GM21717 (cell line): ENCODE data around the gene HTT.

ENCODE experiments used
- ATAC-seq: cut with Tn5 transposase; IDR thresholded peaks from one replicate; pipeline ENCODE4 v1.9.1; 2021; ENCODE audit warnings: mild to moderate bottlenecking, moderate library complexity; ENCODE audit not compliant: unreplicated experiment

The HTT gene

DNA sequence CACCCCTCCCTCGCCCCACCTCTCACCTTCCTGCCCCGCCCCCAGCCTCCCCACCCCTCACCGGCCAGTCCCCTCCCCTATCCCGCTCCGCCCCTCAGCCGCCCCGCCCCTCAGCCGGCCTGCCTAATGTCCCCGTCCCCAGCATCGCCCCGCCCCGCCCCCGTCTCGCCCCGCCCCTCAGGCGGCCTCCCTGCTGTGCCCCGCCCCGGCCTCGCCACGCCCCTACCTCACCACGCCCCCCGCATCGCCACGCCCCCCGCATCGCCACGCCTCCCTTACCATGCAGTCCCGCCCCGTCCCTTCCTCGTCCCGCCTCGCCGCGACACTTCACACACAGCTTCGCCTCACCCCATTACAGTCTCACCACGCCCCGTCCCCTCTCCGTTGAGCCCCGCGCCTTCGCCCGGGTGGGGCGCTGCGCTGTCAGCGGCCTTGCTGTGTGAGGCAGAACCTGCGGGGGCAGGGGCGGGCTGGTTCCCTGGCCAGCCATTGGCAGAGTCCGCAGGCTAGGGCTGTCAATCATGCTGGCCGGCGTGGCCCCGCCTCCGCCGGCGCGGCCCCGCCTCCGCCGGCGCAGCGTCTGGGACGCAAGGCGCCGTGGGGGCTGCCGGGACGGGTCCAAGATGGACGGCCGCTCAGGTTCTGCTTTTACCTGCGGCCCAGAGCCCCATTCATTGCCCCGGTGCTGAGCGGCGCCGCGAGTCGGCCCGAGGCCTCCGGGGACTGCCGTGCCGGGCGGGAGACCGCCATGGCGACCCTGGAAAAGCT lies at the start of gene HTT, which contains the start of gene HTT-AS:
Gene HTT (plus strand): TSS at position 604 of the 768 bp plus-strand sequence. CDS start 145 bp downstream, at position 749.
Gene HTT-AS (minus strand): TSS at position 461 of the 768 bp plus-strand sequence.
- ATAC-seq = peak; percentile 75

DNA sequence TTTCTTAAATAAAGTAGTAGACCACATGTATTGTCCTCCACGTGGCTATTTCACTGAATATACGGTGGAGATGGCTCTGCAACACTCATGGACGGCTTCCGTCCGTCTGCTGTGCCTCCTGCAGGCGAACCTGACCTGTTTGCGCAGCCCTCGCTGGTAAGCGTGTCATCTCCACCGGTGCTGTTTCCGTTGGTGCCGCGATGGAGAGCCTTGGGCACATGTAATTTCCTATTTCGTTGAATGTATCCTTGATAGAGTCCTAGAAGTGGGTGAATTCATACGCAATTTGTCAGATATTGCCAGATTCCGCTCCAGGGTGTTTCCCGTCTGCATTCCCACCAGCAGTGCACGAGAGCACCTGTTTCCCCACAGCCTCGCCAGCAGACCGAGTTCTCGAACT lies 48.6 kb upstream of the HTT start:
- ATAC-seq = no peak

DNA sequence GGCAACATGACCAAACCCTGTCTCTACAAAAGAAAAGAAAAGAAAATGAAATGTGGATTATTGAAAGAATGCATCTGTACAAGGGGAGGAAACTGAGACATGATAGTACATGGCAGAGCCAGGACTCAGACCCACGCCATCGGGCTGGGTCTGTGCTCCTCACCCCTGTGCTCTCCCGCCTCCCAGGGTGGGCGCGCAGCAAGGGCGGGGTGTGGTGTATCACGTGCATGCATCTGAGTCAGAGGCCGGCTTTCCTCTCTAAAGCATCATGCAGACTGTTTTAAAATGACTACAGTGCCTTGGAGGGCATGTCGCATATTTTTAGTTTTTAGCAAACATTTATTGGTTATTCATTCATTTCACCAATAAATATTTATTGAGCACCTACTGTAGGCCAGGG lies 47.9 kb upstream of the HTT start:
- no peak for ATAC-seq

DNA sequence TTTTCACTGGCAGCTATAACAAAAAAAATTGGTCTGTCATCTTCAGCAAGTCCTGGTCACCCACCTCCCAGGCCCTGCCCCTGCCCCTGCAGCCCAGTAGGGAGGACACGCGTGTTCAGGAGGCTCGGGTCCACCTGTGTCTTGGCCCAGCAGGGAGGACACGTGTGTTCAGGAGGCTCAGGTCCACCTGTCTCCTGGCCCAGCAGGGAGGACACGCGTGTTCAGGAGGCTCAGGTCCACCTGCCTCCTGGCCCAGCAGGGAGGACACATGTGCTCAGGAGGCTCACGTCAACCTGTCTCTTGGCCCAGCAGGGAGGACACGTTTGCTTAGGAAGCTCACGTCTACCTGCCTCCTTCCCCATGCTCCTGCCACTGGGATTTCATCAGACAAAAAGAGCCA lies 45.0 kb upstream of the HTT start:
- ATAC-seq = no peak

DNA sequence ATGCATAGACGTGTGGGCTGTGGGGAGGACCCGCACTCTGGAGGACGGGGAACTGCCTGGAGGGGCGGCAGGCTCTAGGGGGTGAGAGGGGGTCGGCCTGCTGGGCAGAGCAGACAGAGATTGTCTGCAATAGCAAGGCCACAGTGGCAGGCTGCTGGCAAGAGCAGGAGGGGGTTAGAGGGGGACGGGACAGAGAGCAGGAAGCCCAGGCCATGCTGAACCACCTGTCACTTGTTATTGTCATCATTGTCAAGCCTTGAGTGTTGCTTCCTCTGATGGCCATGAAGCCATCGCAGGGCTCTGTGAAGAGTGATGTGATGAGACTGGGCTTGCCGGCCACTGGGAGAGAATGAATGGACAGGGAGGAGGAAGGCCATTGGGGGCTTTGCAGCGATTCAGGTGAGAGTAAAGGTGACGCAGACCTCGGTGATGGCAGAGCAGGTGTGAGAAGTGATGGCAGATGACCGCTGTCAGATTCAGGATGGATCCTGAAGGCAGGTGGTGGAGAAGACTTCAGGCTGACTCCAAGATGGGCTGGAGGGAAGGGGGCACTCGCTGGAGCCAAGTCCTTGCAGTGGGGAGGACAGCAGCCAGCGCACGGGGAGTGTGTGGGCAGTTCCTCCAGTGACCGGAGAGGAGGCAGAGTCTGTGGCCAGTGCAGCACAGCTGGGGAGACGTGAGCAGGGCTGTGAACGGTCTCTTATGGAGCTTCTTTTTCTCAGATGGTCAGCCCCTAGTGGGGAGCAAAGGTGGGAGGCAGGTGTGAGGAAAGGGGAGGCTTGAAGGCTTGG lies 43.7 kb upstream of the HTT start:
- no peak for ATAC-seq

DNA sequence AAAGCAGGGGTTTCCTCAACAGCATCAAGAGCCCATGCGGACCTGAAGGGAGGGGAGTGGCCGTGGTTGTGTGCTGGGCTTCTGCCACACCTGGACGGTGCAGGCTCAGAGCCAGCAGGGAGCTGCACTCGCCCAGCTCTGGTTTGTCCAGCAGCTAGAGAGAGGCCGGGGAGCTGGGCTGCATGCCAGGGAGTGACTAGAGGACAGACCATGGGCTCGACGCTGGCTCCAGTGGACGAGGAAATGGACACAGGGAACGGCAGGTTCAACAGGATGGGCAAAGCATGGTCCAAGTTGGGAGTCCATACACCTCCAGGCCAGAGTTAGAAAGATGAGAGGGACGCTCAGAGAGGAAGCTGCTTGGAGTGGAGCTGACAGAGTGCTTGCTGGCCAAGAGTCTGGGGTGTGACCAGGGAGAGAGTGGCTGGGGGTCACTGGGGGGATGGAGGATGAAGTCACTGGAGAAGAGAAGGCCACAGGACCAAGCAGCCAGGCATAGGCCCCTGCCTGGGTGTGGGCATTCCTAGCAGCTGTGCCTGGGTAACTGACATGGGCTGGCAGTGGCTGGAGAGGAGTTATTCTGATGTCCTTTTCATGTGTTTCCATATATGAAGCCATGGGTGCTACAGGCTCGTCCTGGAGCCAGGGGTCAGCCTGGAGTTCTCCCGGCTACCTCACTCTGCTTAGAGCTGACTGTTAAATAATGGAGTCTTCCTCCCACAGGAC lies 43.0 kb upstream of the HTT start:
- no peak for ATAC-seq

DNA sequence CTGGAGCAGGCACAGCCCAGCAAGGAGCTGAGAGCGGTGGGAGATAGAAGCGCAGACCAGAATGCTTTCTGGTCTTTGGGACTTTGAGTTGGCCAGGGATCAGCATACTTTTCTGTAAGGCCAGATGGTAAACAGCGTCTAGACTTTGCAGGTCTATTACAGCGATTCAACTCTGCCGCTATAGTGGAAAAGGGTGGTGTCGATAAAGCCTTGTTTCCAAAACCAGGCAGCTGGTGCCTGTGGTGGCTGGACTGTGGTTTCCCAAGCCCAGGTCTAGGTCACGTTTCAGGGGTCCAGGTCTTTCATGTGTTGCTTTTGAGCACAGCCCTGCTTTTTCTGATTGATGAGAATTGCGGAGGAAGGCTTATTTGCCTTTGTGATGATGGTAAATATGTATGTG lies 40.2 kb upstream of the HTT start:
- ATAC-seq = no peak

DNA sequence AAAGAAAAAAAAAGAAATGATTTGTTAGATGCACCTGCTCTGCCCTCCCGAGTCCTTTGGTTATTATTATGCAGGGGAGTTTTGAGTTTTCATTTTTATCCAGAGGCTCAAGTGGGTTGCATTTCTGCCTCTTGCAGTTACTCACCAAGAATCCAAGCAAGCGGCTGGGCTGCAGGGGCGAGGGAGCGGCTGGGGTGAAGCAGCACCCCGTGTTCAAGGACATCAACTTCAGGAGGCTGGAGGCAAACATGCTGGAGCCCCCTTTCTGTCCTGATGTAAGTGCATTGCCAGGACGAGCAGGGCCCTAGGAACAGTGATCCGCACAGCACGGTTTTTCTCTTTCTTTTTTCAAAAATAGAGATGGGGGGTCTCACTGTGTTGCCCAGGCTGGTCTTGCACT lies 39.2 kb upstream of the HTT start:
- ATAC-seq = no peak

DNA sequence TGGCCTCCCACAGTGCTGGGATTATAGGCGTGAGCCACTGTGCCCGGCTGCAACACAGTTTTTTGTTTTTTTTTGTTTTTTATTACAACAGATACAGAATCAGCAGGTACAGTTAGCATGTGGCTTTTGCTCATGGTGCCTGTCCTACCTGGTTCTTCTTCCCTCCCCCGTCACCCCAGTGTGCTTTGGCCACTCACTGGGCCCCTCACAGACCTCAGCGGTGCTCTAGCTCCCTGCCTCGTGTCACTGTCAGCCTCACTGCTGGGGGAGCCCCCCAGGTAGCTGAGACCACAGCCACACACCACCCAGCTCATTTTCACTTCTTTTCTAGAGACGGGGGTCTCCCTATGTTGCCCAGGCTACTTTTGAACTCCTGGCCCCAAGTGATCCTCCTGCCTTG lies 38.8 kb upstream of the HTT start:
- no peak for ATAC-seq

DNA sequence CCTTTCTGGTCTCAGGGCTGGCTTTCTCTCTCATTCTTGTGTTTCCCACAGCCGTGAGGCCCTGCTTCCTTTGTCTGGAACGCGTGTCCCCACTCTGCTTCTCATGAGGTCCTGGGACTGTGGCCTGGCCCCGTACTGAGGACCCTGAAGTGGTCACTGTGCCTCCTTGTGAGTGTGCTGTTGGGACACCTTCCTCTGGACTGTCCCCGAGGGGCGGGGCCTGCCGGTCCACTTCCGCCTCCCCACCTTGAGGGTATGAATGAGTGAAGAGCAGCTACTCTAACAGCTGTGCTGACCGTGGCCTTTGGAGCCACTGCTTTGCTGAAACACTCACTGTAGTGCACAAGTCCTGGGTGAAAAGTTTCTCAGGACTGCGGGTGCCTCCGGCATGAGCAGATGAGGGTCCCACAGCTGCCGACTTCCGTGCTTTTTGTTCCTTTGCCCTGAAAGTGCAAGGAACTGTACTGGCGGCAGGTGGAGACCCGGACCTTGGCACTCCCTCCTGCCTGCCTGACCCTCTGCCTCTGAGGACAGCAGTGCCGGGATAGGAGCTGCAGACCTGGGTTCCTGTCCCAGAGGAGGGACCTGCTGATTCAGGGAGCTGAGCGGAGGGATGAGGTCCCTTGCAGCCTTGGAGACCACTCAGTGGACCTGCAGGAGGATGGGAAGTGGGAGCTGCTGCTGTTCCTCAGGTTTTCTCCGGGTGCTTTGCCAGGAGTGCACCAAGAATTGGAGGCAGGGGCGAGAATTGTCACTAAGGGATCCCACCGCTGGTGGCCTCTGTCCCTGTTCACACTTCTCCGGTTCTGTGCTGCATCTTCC lies 38.1 kb upstream of the HTT start:
- ATAC-seq = no peak

DNA sequence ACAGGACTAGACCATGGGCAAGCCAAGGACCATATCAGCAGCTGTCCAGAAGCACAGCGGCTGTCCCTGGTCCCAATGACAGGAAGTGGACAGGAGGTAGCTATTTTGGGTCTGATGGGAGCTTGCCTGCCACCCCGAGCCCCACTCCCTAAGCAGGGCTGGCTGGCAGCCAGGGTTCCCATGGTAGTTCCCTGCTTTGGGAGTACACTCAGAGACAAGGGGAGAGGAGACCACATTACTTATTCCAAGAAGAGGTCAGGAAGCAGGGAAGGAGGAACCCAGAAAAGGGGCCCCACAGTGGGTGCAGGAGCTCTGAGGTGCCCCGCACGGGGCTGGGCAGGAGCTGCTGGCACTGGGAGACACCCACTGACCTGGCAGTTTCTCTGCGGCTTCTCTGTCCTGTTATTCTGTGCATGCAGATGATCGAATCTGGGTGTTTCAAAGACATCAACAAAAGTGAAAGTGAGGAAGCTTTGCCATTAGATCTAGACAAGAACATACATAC lies 36.5 kb upstream of the HTT start:
- ATAC-seq = no peak

DNA sequence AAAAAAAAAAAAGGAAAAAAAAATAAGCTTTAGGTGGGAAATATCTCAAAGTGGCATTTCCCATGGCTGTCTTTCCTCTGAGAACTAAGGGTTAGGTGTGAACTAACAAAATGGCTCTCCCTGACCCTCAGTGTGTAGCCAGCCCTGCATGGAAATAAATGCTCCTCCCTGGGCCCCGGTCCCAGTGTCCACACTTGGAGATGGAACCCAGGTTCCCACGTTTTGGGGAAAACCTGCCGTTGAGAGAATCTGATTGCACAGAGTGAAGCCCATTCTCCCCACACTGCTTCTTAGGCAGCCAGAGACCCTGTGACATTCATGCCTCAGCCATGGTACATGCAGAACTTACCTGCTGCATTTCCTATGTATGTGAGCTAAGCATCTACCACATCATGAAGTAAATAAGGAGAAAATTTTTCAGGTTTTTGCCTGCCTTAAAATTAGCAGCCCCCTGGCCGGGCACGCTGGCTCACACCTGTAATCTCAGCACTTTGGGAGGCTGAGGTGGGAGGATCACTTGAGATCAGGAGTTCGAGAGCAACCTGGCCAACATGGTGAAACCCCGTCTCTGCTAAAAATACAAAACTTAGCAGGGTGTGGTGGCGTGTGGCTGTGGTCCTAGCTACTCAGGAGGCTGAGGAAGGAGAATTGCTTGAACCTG lies 34.6 kb upstream of the HTT start:
- ATAC-seq = no peak

DNA sequence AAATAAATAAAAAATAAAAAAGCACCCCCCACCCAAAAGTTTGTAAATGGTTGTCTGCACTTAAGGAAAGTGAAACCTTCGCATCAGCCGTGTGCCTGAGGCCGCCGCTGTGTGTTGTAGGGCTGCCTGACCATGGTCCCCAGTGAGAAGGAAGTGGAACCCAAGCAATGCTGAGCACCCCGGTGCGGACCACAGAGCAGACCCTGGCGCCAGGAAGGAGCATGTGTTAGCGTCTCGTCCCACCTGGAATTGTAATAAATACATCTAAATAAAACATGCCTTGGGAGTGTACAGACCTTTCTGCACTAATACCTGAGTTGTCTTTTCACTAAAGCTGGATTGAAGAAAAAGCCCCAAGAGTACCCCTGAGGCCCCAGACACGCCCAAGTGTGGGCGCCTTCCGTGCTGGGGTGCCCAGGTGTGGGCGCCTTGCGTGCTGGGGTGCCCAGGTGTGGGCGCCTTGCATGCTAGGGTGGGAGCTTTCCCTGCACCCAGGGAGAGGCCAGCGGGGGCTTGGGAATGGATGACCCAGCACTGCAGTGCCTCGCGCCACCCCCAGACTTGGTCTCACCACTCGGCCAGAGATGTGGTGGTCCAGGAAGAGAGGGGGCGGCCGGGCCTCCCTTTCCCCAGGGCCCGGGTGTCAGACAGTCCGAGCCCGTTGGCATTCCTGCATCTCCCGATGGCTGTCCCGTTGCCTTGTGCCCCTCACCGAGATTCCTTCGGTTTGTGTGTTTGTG lies 33.9 kb upstream of the HTT start:
- peak; percentile 36 for ATAC-seq

DNA sequence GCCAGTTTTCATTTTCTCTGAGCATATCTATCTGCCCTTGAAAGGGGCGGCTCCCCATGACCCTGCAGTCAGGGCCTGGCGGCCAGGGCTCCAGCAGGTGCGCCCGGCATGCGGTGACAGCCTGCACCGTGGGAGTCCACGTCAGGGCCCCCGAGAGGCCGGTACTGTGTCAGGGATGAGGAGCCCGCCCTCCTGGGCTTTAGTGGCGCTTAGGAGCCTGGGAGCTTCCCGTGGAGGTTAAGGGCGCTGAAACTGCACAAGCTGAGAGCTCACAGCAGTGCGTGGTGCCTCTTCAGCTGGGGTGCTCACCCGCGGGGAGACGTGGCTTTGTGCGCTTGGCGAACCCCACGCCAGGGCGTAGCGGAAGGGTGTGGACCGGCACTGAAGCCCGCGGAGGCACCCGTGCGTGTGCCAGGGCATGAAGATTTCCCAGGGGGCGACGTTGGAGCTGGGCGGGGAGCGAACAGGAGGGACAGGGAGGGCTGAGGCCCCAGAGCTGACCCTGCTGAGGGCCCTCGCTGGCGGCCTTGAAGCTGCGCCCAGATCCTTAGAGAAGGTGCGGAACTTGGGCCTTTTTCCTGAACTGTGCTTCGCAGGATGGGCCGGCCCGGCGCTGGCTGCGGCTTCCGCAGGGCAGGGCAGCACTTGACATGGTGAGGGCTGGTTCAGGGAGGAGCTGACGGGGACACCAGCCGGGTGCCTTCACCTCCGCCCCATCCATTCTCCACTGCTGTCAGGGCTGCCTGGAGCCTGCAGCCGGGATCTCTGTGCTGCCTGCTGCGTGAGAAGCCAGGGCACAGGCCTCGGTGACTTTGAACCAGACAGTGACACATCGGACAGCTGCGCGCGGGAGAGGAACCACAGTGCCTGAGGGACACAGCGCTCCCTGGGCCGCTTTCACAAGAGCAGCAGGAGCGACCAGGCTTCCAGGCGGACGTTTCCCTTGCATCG lies 33.0 kb upstream of the HTT start:
- peak; percentile 34 for ATAC-seq

DNA sequence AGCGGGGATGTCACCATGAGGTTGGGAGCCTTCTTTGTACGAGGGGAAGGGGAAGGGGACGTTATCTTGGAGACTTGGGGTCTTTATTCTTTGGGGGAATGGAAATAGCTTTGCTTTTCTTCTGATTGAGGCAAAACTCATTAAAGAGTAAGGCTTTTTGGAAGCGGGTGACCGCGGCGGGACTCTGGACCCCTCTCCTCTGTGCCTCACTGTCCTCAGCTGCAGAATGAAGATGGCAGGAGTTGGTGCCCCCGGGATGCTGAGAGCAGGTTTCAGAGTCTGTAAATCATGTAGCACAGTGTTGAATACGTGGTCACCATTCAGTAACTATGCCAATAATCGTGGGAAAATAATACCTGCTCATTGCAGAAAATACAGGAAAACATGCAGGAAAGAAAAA lies 32.3 kb upstream of the HTT start:
- no peak for ATAC-seq

DNA sequence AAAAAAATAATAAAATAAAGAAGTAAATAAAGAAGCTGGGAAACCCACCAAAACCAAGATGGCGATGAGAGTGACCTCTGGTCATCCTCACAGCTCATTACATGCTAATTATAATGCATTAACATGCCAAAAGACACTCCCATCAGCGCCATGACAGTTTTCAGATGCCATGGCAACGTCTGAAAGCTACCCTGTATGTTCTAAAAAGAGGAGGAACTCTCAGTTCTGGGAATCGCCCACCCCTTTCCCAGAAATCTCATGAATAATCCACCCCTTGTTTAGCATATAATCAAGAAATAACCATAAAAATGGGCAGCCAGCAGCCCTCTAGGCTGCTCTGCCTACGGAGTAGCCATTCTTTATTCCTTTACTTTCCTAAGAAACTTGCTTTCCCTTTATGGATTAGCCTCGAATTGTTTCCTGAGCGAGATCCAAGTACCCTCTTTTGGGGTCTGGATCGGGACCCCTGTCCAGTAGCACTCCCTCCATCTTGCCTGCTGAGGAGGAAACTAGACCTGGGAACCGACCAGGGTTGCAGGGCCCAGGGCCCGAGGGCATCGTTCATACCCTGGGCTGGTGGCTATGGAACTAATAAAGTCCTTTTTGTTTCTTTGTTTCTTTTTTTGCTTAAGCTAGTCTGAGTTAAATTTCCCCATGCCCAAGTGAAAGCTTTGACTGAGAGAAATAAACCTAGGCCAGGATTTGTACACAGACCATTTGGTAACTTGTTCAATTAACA lies 31.0 kb upstream of the HTT start:
- ATAC-seq = no peak
